ENCODE results near the gene MTCL1. TPM values are rescaled to one million over a fixed set of nuclear protein-coding genes. Genes with fewer than 3 reads are reported as not detected.
"Not testable (repeated sequence)": the region's sequence is repeated elsewhere in the genome, so short reads cannot be mapped to it uniquely, and the experiment has no call there.

The MTCL1 gene
- polyA plus RNA-seq, 2 donors, result 4.4 to 6.5 TPM

DNA sequence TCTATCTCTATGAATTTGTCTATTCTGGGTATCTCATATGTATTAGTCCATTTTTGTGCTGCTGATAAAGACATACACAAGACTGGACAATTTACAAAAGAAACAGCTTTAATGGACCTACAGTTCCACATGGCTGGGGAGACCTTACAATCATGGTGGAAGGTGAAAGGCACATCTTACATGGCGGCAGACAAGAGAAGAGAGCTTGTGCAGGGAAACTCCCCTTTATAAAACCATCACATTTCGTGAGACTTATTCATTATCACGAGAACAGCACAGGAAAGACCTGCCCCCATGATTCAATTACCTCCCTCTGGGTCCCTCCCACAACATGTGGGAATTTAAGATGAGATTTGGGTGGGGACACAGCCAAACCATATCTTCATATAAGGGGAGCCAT, 56.2 kb downstream of the MTCL1 start:
- H3K27me3 ChIP-seq (ENCODE audit: control insufficient read depth in 1 of 2, insufficient read depth in 2 of 2, low read length in 2 of 2); H3K36me3 ChIP-seq (ENCODE audit: control insufficient read depth in 2 of 2, insufficient read depth in 2 of 2, low read length in 1 of 2); H3K9me3 ChIP-seq (ENCODE audit: control insufficient read depth in 2 of 2, insufficient read depth in 1 of 2, low read depth in 1 of 2, low read length in 1 of 2); H3K4me1 ChIP-seq (ENCODE audit: control insufficient read depth in 2 of 2, insufficient read depth in 2 of 2, low read length in 1 of 2); H3K4me3 ChIP-seq (ENCODE audit: low read depth in 1 of 2, low read length in 2 of 2); H3K27ac ChIP-seq (ENCODE audit: low read depth in 2 of 2, low read length in 1 of 2): not testable (repeated sequence)
- 94% methylated on average over 3 of the region's 3 CpGs for WGBS, 2 donors

DNA sequence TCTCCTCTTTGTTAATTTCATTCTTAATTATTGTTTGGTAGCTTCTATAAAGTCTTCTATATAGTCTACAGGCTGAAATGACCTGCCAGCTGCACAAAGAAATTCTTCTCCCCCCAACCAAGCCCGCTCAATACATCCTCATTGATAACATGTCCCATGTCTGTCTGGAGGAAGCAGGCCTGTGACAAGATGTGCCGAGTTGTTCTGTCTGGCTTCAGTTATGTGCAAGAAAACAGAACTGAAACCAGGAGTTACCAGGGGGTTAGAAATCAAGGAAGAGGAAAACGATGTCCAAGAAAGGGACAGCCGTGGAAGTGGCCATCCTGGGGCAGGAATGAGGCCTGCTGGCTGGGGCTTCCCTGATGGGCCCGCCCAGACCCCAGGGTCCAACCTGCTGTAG, 57.6 kb downstream of the MTCL1 start:
- Histone ChIP-seq H3K36me3 (ENCODE audit: control insufficient read depth in 2 of 2, insufficient read depth in 2 of 2, low read length in 1 of 2) (peaks cover 0 to 5% of the 10 kb centered on the region in 2 donors), H3K4me1 (ENCODE audit: control insufficient read depth in 2 of 2, insufficient read depth in 2 of 2, low read length in 1 of 2) (no peaks in the 10 kb centered on the region), H3K9me3 (ENCODE audit: control insufficient read depth in 2 of 2, insufficient read depth in 1 of 2, low read depth in 1 of 2, low read length in 1 of 2) (no peaks in the 10 kb centered on the region), H3K27ac (ENCODE audit: low read depth in 2 of 2, low read length in 1 of 2) (no peak overlapping the region), H3K4me3 (ENCODE audit: low read depth in 1 of 2, low read length in 2 of 2) (no peak overlapping the region), H3K27me3 (ENCODE audit: control insufficient read depth in 1 of 2, insufficient read depth in 2 of 2, low read length in 2 of 2) (no peaks in the 10 kb centered on the region)
- WGBS, 2 donors, result 90% methylated on average over 5 of the region's 5 CpGs

DNA sequence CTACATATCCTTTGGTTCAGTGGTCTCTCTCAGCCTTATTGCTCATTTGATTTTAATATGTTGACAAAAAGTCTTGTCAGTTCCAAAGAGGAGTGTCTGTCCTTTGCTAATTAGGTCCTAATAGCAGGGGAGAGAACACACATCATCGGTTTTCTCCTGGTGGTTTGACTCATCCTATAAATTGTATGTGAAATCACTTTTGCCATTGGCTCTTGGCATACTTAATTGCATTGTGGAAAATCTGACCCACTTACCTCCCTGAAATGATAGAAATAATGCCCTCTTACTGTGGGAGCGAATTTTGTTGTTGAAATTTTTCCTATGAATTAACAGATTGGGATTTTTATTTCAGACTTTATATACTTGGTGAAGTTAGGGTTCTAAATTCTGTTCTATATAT, 58.3 kb downstream of the MTCL1 start:
- no peak overlapping the region for H3K27ac ChIP-seq (ENCODE audit: low read depth in 2 of 2, low read length in 1 of 2)

DNA sequence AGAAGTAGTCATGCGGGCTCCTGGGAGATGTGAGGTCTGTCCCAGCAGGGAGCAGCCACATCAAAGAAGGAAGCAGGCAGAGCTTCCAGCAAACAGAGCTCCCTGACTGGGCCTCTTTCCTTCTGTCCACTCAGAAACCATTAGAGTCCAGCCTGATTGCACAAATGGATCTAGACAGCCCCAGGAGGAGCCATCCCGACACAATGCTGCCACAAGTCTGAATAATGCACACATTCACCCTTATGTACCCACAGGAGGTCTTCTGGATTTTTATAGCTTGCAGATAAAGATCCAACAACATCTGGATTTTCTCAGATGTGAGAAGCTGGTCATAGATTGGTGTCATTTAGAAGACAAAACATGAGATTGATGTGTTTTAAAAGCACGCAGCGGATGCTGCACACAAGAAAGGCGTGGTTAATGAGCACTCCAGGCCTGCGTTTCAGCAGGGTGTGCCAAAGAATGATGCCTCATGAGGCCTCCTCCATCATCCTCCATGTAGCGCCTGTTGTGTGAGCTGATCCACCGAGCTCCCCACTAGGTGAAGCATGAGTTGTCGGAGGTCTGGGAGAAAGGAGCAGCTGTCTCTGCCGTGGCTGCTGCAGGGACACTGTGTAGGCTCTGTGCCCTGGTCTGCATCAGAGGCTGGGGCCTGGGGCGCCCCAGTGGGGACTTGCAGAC, 60.6 kb downstream of the MTCL1 start:
- peak overlapping the region in 1 of 2 donors; percentile 51 for H3K27ac ChIP-seq (ENCODE audit: low read depth in 2 of 2, low read length in 1 of 2)
- H3K9me3 ChIP-seq (ENCODE audit: control insufficient read depth in 2 of 2, insufficient read depth in 1 of 2, low read depth in 1 of 2, low read length in 1 of 2), result no peaks in the 10 kb centered on the region
- 71 to 77% methylated on average over 11 of the region's 11 CpGs for WGBS, 2 donors

More for the DNA sequence above, 58.3 kb downstream of the MTCL1 start:
- H3K4me3 ChIP-seq (ENCODE audit: low read depth in 1 of 2, low read length in 2 of 2), result no peak overlapping the region
- no peaks in the 10 kb centered on the region for H3K9me3 ChIP-seq (ENCODE audit: control insufficient read depth in 2 of 2, insufficient read depth in 1 of 2, low read depth in 1 of 2, low read length in 1 of 2)
- peaks cover 0 to 5% of the 10 kb centered on the region in 2 donors for H3K36me3 ChIP-seq (ENCODE audit: control insufficient read depth in 2 of 2, insufficient read depth in 2 of 2, low read length in 1 of 2)
- H3K27me3 ChIP-seq (ENCODE audit: control insufficient read depth in 1 of 2, insufficient read depth in 2 of 2, low read length in 2 of 2), result no peaks in the 10 kb centered on the region
- no peaks in the 10 kb centered on the region for H3K4me1 ChIP-seq (ENCODE audit: control insufficient read depth in 2 of 2, insufficient read depth in 2 of 2, low read length in 1 of 2)
- WGBS, 2 donors, result 57 to 74% methylated on average over 2 of the region's 2 CpGs

DNA sequence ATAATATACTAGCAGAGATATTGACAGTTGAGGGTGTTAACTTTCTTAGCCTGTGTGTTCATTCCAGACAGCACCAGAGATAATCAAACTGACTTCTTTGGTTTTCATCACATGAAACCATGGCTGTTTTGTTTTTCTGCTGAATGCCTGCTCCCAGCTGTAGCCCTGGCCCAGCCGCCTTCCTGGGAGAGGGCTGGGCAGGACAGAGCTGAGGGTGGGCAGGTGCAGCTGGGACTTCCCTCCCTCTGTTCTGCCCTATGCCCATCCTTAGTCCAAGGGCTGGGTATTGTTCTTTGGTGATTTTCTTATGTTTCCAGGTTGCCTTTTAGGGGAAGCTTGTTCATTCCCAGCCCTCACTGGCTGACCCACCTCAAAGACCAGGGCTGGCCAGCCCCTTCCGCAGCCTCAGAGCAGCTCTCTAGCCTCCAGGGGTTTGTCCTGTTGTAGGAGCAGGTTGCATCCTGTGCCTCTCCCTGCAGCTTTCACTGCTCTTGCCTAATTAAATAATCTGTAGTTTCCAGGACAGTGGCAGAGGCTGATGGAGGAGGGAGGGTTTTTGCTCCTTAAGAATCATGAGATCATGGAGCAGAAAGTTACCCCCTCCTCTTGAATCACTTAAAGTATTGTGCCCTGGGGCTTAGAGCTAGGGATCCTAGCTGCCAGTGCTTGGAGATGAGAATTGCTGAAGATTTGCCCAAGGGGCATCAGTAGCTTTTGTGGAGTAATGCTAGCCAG, 61.4 kb downstream of the MTCL1 start:
- H3K27ac ChIP-seq (ENCODE audit: low read depth in 2 of 2, low read length in 1 of 2), result peak overlapping the region in 1 of 2 donors; percentile 35
- peaks cover 0 to 5% of the 10 kb centered on the region in 2 donors for H3K36me3 ChIP-seq (ENCODE audit: control insufficient read depth in 2 of 2, insufficient read depth in 2 of 2, low read length in 1 of 2)
- no peaks in the 10 kb centered on the region for H3K4me1 ChIP-seq (ENCODE audit: control insufficient read depth in 2 of 2, insufficient read depth in 2 of 2, low read length in 1 of 2)
- WGBS, 2 donors, result 79 to 87% methylated on average over 2 of the region's 2 CpGs
- H3K27me3 ChIP-seq (ENCODE audit: control insufficient read depth in 1 of 2, insufficient read depth in 2 of 2, low read length in 2 of 2), result no peaks in the 10 kb centered on the region
- H3K9me3 ChIP-seq (ENCODE audit: control insufficient read depth in 2 of 2, insufficient read depth in 1 of 2, low read depth in 1 of 2, low read length in 1 of 2), result no peaks in the 10 kb centered on the region
- no peak overlapping the region for H3K4me3 ChIP-seq (ENCODE audit: low read depth in 1 of 2, low read length in 2 of 2)

More for the DNA sequence above, 60.6 kb downstream of the MTCL1 start:
- Histone ChIP-seq H3K36me3 (ENCODE audit: control insufficient read depth in 2 of 2, insufficient read depth in 2 of 2, low read length in 1 of 2) (peaks cover 0 to 5% of the 10 kb centered on the region in 2 donors), H3K4me1 (ENCODE audit: control insufficient read depth in 2 of 2, insufficient read depth in 2 of 2, low read length in 1 of 2) (no peaks in the 10 kb centered on the region), H3K27me3 (ENCODE audit: control insufficient read depth in 1 of 2, insufficient read depth in 2 of 2, low read length in 2 of 2) (no peaks in the 10 kb centered on the region), H3K4me3 (ENCODE audit: low read depth in 1 of 2, low read length in 2 of 2) (no peak overlapping the region)

DNA sequence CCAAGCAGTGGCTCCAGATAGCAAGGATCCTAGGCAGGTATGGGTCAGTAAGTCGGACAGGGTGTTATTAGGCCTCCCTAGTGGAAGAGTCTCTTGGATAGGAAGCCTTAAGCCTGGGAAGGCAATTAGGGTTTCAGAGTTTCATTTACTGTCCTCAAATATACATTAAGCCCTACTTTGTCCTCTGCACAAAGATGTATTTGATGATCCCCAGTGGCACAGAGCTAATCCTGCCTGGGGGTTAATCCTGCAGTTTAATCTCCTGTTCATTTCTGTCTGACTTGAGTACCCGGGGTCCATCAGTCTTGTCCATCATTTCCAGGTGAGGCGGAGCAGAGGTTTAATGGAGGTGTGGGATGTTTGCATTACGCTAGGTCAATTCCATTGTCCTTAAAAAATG, 62.0 kb downstream of the MTCL1 start:
- no peaks in the 10 kb centered on the region for H3K4me1 ChIP-seq (ENCODE audit: control insufficient read depth in 2 of 2, insufficient read depth in 2 of 2, low read length in 1 of 2)
- no peaks in the 10 kb centered on the region for H3K27me3 ChIP-seq (ENCODE audit: control insufficient read depth in 1 of 2, insufficient read depth in 2 of 2, low read length in 2 of 2)
- 88 to 89% methylated on average over 4 of the region's 4 CpGs for WGBS, 2 donors
- no peak overlapping the region for H3K4me3 ChIP-seq (ENCODE audit: low read depth in 1 of 2, low read length in 2 of 2)
- H3K9me3 ChIP-seq (ENCODE audit: control insufficient read depth in 2 of 2, insufficient read depth in 1 of 2, low read depth in 1 of 2, low read length in 1 of 2), result no peaks in the 10 kb centered on the region
- peaks cover 0 to 2% of the 10 kb centered on the region in 2 donors for H3K36me3 ChIP-seq (ENCODE audit: control insufficient read depth in 2 of 2, insufficient read depth in 2 of 2, low read length in 1 of 2)
- H3K27ac ChIP-seq (ENCODE audit: low read depth in 2 of 2, low read length in 1 of 2), result no peak overlapping the region

DNA sequence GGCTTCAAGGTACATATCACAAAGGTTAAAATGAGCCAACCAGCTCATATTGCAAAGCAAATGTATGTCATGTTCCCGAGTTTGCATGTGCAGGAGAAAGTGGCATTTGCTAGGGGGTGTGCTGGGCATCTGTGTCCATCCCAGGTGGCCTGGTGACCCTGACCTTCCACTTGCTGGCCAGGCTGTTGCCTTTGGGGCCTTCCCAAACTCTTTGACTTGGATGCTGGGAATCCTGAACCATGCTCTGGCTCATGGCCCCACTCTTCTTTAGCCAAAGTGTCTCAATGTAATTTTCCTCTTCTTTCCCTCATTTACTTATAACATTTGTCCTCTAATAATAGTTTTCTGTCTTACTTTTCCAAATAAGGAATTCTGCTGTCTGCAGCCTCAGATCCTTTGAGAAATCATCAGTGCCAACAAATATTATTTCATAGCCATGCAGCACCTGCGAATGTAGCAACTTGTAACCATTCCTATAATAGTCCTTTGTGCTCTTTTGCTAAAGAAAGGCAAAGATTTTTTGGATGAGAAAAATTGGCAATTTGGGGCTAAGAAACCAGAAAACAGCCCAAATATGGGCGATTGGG, 64.2 kb downstream of the MTCL1 start:
- no peak overlapping the region for H3K4me3 ChIP-seq (ENCODE audit: low read depth in 1 of 2, low read length in 2 of 2)
- 81 to 90% methylated on average over 3 of the region's 3 CpGs for WGBS, 2 donors
- H3K27ac ChIP-seq (ENCODE audit: low read depth in 2 of 2, low read length in 1 of 2), result no peak overlapping the region
- no peaks in the 10 kb centered on the region for H3K9me3 ChIP-seq (ENCODE audit: control insufficient read depth in 2 of 2, insufficient read depth in 1 of 2, low read depth in 1 of 2, low read length in 1 of 2)
- no peaks in the 10 kb centered on the region for H3K36me3 ChIP-seq (ENCODE audit: control insufficient read depth in 2 of 2, insufficient read depth in 2 of 2, low read length in 1 of 2)
- no peaks in the 10 kb centered on the region for H3K27me3 ChIP-seq (ENCODE audit: control insufficient read depth in 1 of 2, insufficient read depth in 2 of 2, low read length in 2 of 2)
- H3K4me1 ChIP-seq (ENCODE audit: control insufficient read depth in 2 of 2, insufficient read depth in 2 of 2, low read length in 1 of 2), result no peaks in the 10 kb centered on the region

DNA sequence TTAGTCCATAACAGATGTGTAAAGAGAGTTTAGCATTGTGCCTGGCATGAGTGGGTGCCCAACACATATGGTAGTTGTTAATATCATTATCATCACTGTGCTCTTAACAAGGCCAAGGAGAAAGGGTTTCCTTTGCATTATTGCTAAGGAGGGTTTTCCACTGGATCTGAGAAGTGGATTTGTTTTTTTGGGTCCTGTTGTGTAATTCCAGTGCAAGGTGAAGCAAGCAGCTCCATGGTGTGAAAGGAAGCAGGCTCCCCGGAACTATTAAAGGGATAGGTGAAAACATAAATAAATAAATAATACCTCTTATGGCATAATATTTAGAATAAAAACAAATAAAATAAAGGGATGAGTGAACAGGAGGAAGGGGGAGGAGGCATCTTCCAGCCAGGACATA, 65.3 kb downstream of the MTCL1 start:
- Histone ChIP-seq H3K4me1 (ENCODE audit: control insufficient read depth in 2 of 2, insufficient read depth in 2 of 2, low read length in 1 of 2) (no peaks in the 10 kb centered on the region), H3K27me3 (ENCODE audit: control insufficient read depth in 1 of 2, insufficient read depth in 2 of 2, low read length in 2 of 2) (no peaks in the 10 kb centered on the region), H3K27ac (ENCODE audit: low read depth in 2 of 2, low read length in 1 of 2) (no peak overlapping the region), H3K9me3 (ENCODE audit: control insufficient read depth in 2 of 2, insufficient read depth in 1 of 2, low read depth in 1 of 2, low read length in 1 of 2) (no peaks in the 10 kb centered on the region), H3K4me3 (ENCODE audit: low read depth in 1 of 2, low read length in 2 of 2) (no peak overlapping the region), H3K36me3 (ENCODE audit: control insufficient read depth in 2 of 2, insufficient read depth in 2 of 2, low read length in 1 of 2) (no peaks in the 10 kb centered on the region)
- 87 to 88% methylated on average over 1 of the region's 1 CpG for WGBS, 2 donors

DNA sequence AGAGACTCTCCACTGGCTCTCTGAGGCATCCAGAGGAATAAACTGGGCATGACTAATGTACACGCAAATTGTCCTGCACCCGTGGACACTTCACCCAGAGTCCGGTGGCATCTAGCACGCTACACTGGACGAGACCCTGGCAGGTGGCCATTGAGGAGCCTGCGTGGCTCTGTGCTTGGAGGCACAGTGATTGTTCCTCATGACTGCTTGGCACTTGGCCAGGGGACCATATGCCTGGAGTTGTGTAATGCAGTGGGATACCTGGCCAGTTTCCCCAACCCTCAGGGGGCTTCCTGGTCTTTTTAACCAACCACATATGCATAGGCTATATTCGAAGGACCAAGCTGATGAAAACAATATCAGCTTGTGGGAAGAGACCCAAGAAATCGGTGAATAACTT, 66.6 kb downstream of the MTCL1 start:
- Histone ChIP-seq H3K4me3 (ENCODE audit: low read depth in 1 of 2, low read length in 2 of 2) (no peak overlapping the region), H3K36me3 (ENCODE audit: control insufficient read depth in 2 of 2, insufficient read depth in 2 of 2, low read length in 1 of 2) (no peaks in the 10 kb centered on the region), H3K27me3 (ENCODE audit: control insufficient read depth in 1 of 2, insufficient read depth in 2 of 2, low read length in 2 of 2) (no peaks in the 10 kb centered on the region), H3K4me1 (ENCODE audit: control insufficient read depth in 2 of 2, insufficient read depth in 2 of 2, low read length in 1 of 2) (peaks cover 0 to 4% of the 10 kb centered on the region in 2 donors), H3K27ac (ENCODE audit: low read depth in 2 of 2, low read length in 1 of 2) (no peak overlapping the region), H3K9me3 (ENCODE audit: control insufficient read depth in 2 of 2, insufficient read depth in 1 of 2, low read depth in 1 of 2, low read length in 1 of 2) (no peaks in the 10 kb centered on the region)
- 59 to 69% methylated on average over 8 of the region's 8 CpGs for whole genome bisulfite sequencing, 2 donors

Measured in esophagus (tissue), 2 donors.